Stomach (tissue), 9 donors: ENCODE results near the gene PITPNM3. TPM values are rescaled to one million over a fixed set of nuclear protein-coding genes. Genes with fewer than 3 reads are reported as not detected.
A peak's percentile ranks its signal among the peaks of the same experiment; 100 is the strongest.

Experiments
- DNase-seq, 2 donors: peaks; one replicate each; pipeline versions ENCODE4 v3.0.0 to v3.0.0-alpha.2; 2013 to 2019
- H3K27ac ChIP-seq, 5 donors: fragments of 200-600 bp in 4 of 5; sonication (generic) in 4 of 5; one replicate each; pipeline ENCODE4 v1.5.1; 2013 to 2019; ENCODE audit warnings: mild to moderate bottlenecking in 1 of 5, moderate library complexity in 1 of 5
- H3K27me3 ChIP-seq, 3 donors: fragments of 200-600 bp; sonication (generic); one replicate each; pipeline ENCODE4 v1.5.1; 2017 to 2019; ENCODE audit warnings: mixed run types in 1 of 3
- H3K36me3 ChIP-seq, 4 donors: fragments of 200-600 bp; sonication (generic); 1 replicate in 3 of 4; 2 replicates in 1 of 4; pipeline ENCODE4 v1.5.1; 2016 to 2019
- H3K4me1 ChIP-seq, 4 donors: fragments of 200-600 bp; sonication (generic); one replicate each; pipeline ENCODE4 v1.5.1; 2016 to 2019
- H3K4me3 ChIP-seq, 4 donors: fragments of 200-600 bp; sonication (generic) in 3 of 4; one replicate each; pipeline ENCODE4 v1.5.1; 2016 to 2019; ENCODE audit warnings: mild to moderate bottlenecking in 1 of 4
- H3K9me3 ChIP-seq, 4 donors: fragments of 200-600 bp; sonication (generic); one replicate each; pipeline ENCODE4 v1.5.1; 2016 to 2019
- EP300 ChIP-seq: sonication (generic); formaldehyde crosslinking; IDR thresholded peaks from one replicate; pipeline ENCODE4 v1.6.1; 2017; ENCODE audit warnings: antibody characterized with exemption
- POLR2A ChIP-seq, 4 donors: fragments of 450-650 bp; IDR thresholded peaks; one replicate each; pipeline ENCODE4 v1.6.1; 2016; ENCODE audit warnings: antibody characterized with exemption in 4 of 4, control low read depth in 2 of 4, mild to moderate bottlenecking in 1 of 4, moderate library complexity in 1 of 4
- POLR2AphosphoS5 ChIP-seq, 3 donors: sonication (generic); formaldehyde crosslinking; IDR thresholded peaks; one replicate each; pipeline ENCODE4 v1.6.1; 2016; ENCODE audit warnings: antibody characterized with exemption in 3 of 3
- WGBS, 5 donors: extraction: QIAGEN DNeasy Blood & Tissue Kit in 3 of 5; methylation state at CpG; one replicate each; pipeline versions ENCODE4 v1.1.5 to v1.1.7; 2013 to 2018; 5-methylcytosine and 5-hydroxymethylcytosine counted together
- intact Hi-C: fragments of 100-400 bp; cut with DNase I; formaldehyde crosslinking; loops from one replicate; pipeline ENCODE4 v1.15.1; 2023; ENCODE audit warnings: low total_unique reads
- polyA plus RNA-seq, 3 donors: library from polyadenylated mRNA; stranded (reverse); fragments of 200-250 nt; gene quantifications; one replicate each; pipeline ENCODE4 v1.2.3, GENCODE V29; 2013
- total RNA-seq, 5 donors: library from RNA; depleted of rRNA; stranded (reverse); fragments of >200 nt; gene quantifications; one replicate each; pipeline versions ENCODE4 v1.1.0 to v1.2.3, GENCODE V29; 2014 to 2016
- TF ChIP-seq, protein P1 (sequence below), 7 experiments: fragments of 450-650 bp in 4 of 7; fragments of 200-600 bp in 3 of 7; sonication (generic) in 3 of 7; IDR thresholded peaks; one replicate each; pipeline ENCODE4 v1.5.1; 2016 to 2019; ENCODE audit warnings: antibody characterized with exemption in 7 of 7, control low read depth in 2 of 7, mild to moderate bottlenecking in 1 of 7
- donor health status: healthy with polysubstance abuse.
- donor health status: Bipolar disorder and iron deficiency.
- donor health status: healthy.

PITPNM3 gene
- total and polyA plus RNA-seq, 8 donors, result 1.1 to 19.3 (median 5.8) TPM

- intact Hi-C loops, result loop anchor here (2.0 kb wide), 1 partner anchor 837 kb away; the partner anchor contains the start of gene NLRP1
- TF ChIP-seq, protein P1, sequence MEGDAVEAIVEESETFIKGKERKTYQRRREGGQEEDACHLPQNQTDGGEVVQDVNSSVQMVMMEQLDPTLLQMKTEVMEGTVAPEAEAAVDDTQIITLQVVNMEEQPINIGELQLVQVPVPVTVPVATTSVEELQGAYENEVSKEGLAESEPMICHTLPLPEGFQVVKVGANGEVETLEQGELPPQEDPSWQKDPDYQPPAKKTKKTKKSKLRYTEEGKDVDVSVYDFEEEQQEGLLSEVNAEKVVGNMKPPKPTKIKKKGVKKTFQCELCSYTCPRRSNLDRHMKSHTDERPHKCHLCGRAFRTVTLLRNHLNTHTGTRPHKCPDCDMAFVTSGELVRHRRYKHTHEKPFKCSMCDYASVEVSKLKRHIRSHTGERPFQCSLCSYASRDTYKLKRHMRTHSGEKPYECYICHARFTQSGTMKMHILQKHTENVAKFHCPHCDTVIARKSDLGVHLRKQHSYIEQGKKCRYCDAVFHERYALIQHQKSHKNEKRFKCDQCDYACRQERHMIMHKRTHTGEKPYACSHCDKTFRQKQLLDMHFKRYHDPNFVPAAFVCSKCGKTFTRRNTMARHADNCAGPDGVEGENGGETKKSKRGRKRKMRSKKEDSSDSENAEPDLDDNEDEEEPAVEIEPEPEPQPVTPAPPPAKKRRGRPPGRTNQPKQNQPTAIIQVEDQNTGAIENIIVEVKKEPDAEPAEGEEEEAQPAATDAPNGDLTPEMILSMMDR (IDR thresholded peaks at IDR 0.05), result peak in 5 of 7 experiments; percentile 57 to 79 (median 73)
- no peak for TF ChIP-seq POLR2A (IDR thresholded peaks at IDR 0.05)
- TF ChIP-seq EP300, result no peak
- no peak for TF ChIP-seq POLR2AphosphoS5 (IDR thresholded peaks at IDR 0.05)
- WGBS, 5 donors, result 23 to 31% (median 26%) methylated on average over 11 to 13 of the region's 13 CpGs
- Histone ChIP-seq H3K27me3 (peaks cover 0 to 61% (median 11%) of the 10 kb centered on the region in 3 donors), H3K27ac (no peak overlapping the region), H3K4me3 (no peak overlapping the region), H3K4me1 (no peaks in the 10 kb centered on the region), H3K36me3 (no peaks in the 10 kb centered on the region), H3K9me3 (no peaks in the 10 kb centered on the region)
- peak; percentile 77 to 91 for DNase-seq
These were observed 134.4 kb downstream of the PITPNM3 start for GRCh38 chr17:6421700-6422604.

- H3K4me3 ChIP-seq, result no peak overlapping the region
- H3K27ac ChIP-seq, result no peak overlapping the region
- DNase-seq, result peak in 1 of 2 donors; percentile 42
- intact Hi-C loops, result no loop called here
- H3K36me3 ChIP-seq, result no peaks in the 10 kb centered on the region
- H3K27me3 ChIP-seq, result peaks cover 0 to 74% (median 11%) of the 10 kb centered on the region in 3 donors
- TF ChIP-seq POLR2AphosphoS5 (IDR thresholded peaks at IDR 0.05), result no peak
- TF ChIP-seq, protein P1 (IDR thresholded peaks at IDR 0.05), result peak in 1 of 7 experiments; percentile 9
- no peak for TF ChIP-seq POLR2A (IDR thresholded peaks at IDR 0.05)
- no peak for TF ChIP-seq EP300
- no peaks in the 10 kb centered on the region for H3K4me1 ChIP-seq
- no peaks in the 10 kb centered on the region for H3K9me3 ChIP-seq
- WGBS, 5 donors, result 10 to 15% (median 11%) methylated on average over 13 of the region's 13 CpGs
These were observed 136.1 kb downstream of the PITPNM3 start for GRCh38 chr17:6420173-6420641.

DNA sequence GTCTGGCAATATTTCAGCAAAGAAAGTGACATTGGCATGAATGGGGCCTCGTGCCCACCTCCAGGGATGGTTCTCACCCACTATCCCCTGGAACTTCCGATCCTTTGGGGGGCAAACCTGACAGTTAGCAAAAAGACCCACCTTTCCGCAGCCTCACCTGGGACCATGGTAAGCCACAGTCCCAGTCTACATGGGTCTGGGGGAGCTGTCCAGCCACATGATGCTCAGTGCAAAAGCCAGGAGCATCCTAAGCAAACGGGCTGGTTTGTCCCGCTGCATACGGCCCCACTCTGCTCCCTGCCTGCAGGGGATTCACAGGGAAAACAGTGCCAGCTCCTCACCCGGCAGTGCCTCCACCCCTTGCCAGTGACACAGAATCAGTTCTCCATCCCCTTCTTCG, 140.7 kb downstream of the PITPNM3 start:
- 63 to 74% (median 69%) methylated on average over 8 of the region's 8 CpGs for WGBS, 5 donors
- Histone ChIP-seq H3K9me3 (no peaks in the 10 kb centered on the region), H3K27me3 (peaks cover 0 to 65% (median 4%) of the 10 kb centered on the region in 3 donors), H3K36me3 (no peaks in the 10 kb centered on the region), H3K4me3 (no peak overlapping the region), H3K4me1 (no peaks in the 10 kb centered on the region), H3K27ac (no peak overlapping the region)
- TF ChIP-seq POLR2AphosphoS5 (IDR thresholded peaks at IDR 0.05), result no peak
- no peak for TF ChIP-seq EP300
- TF ChIP-seq, protein P1 (IDR thresholded peaks at IDR 0.05), result no peak
- no peak for TF ChIP-seq POLR2A (IDR thresholded peaks at IDR 0.05)
- intact Hi-C loops, result no loop called here
- DNase-seq, result no peak

DNA sequence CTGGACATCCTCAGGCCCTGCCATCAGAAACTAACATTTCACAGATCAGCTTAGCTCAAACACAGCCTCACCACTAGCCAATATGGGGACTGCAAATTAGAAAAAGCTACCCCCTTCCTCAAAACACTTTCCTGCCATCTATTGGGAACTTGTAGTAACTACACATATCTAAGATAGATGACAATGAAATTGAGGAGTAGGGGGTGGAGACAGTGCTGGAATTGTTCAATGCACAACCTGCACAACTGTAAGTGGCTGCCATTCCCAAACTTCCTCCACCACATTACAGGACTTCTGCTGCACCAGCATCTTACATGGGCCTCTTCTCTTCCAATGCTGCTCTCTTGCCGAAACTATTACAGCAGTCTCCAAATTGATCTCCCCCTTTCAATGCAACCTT, 143.3 kb downstream of the PITPNM3 start:
- Histone ChIP-seq H3K36me3 (no peaks in the 10 kb centered on the region), H3K27me3 (peaks cover 0 to 77% (median 7%) of the 10 kb centered on the region in 3 donors), H3K27ac (no peak overlapping the region), H3K4me1 (no peaks in the 10 kb centered on the region), H3K4me3 (no peak overlapping the region), H3K9me3 (no peaks in the 10 kb centered on the region)
- intact Hi-C loops, result no loop called here
- DNase-seq, result peak in 1 of 2 donors; percentile 41
- TF ChIP-seq POLR2AphosphoS5 (IDR thresholded peaks at IDR 0.05) (no peak), POLR2A (IDR thresholded peaks at IDR 0.05) (no peak), EP300 (no peak)
- TF ChIP-seq, protein P1 (IDR thresholded peaks at IDR 0.05), result no peak
- WGBS, 5 donors, result 88 to 95% (median 91%) methylated on average over 1 of the region's 1 CpG
